Measurements from ENCODE around the gene MRTFB.
"Not testable (repeated sequence)": the region's sequence is repeated elsewhere in the genome, so short reads cannot be mapped to it uniquely, and the experiment has no call there.

MRTFB gene

GRCh38 chr16:14105760-14106375, 34.7 kb downstream of the MRTFB start:
- no peak for DNase-seq (ENCODE audit: low spot score)

GRCh38 chr16:14106457-14106856, 35.3 kb downstream of the MRTFB start:
- DNase-seq (ENCODE audit: low spot score): no peak

- DNase-seq (ENCODE audit: low spot score): no peak
Observed at GRCh38 chr16:14106961-14107360, 35.8 kb downstream of the MRTFB start.

GRCh38 chr16:14109077-14109775, 38.1 kb downstream of the MRTFB start:
- DNase-seq (ENCODE audit: low spot score): no peak

GRCh38 chr16:14109782-14110727, 38.9 kb downstream of the MRTFB start:
- no peak for DNase-seq (ENCODE audit: low spot score)

GRCh38 chr16:14110728-14111251, 39.7 kb downstream of the MRTFB start:
- no peak for DNase-seq (ENCODE audit: low spot score)

- DNase-seq (ENCODE audit: low spot score): no peak
Observed at GRCh38 chr16:14111713-14112538, 40.8 kb downstream of the MRTFB start.

GRCh38 chr16:14112539-14112856, 41.4 kb downstream of the MRTFB start:
- no peak for DNase-seq (ENCODE audit: low spot score)

GRCh38 chr16:14113344-14113743, 42.2 kb downstream of the MRTFB start:
- DNase-seq (ENCODE audit: low spot score): no peak

GRCh38 chr16:14117051-14117450, 45.9 kb downstream of the MRTFB start:
- no peak for DNase-seq (ENCODE audit: low spot score)

GRCh38 chr16:14119799-14120198, 48.7 kb downstream of the MRTFB start:
- no peak for DNase-seq (ENCODE audit: low spot score)

GRCh38 chr16:14120335-14120734, 49.2 kb downstream of the MRTFB start:
- no peak for DNase-seq (ENCODE audit: low spot score)

- no peak for DNase-seq (ENCODE audit: low spot score)
Observed at GRCh38 chr16:14121142-14121541, 50.0 kb downstream of the MRTFB start.

GRCh38 chr16:14121872-14122271, 50.8 kb downstream of the MRTFB start:
- DNase-seq (ENCODE audit: low spot score): no peak

GRCh38 chr16:14122430-14122829, 51.3 kb downstream of the MRTFB start:
- not testable (repeated sequence) for DNase-seq (ENCODE audit: low spot score)

- no peak for DNase-seq (ENCODE audit: low spot score)
Observed at GRCh38 chr16:14125000-14125681, 54.0 kb downstream of the MRTFB start.

- DNase-seq (ENCODE audit: low spot score): no peak
Observed at GRCh38 chr16:14125708-14126107, 54.6 kb downstream of the MRTFB start.

GRCh38 chr16:14128097-14128496, 57.0 kb downstream of the MRTFB start:
- no peak for DNase-seq (ENCODE audit: low spot score)

GRCh38 chr16:14129502-14129901, 58.4 kb downstream of the MRTFB start:
- DNase-seq (ENCODE audit: low spot score): no peak

- no peak for DNase-seq (ENCODE audit: low spot score)
Observed at GRCh38 chr16:14131774-14132695, 60.9 kb downstream of the MRTFB start.
